OCI-LY3 (cell line): ENCODE measurements around the gene LUZP4.

Experiments
- H2AFZ ChIP-seq: fragments of 200-600, 300-600 bp; shearing (Covaris generic); 2 replicates; pipeline ENCODE4 v1.6.0; 2014; ENCODE audit warnings: antibody characterized with exemption, low read depth, low read length
- H3K27ac ChIP-seq: fragments of 200-600, 300-600 bp; sonication (generic); 2 replicates; pipeline ENCODE4 v1.5.1; 2014; ENCODE audit warnings: mild to moderate bottlenecking, low read length, moderate library complexity, mixed read lengths
- H3K27me3 ChIP-seq: fragments of 200-600, 300-600 bp; sonication (generic); 2 replicates; pipeline ENCODE4 v1.6.1; 2014; ENCODE audit warnings: low read depth, low read length, mixed read lengths
- H3K36me3 ChIP-seq: fragments of 200-600, 300-600 bp; sonication (generic); replicated peaks from 2 replicates; pipeline ENCODE3; 2014; ENCODE audit warnings: low read depth, low read length, mixed read lengths
- H3K4me1 ChIP-seq: fragments of 300-600, 200-600 bp; sonication (generic); 2 replicates; pipeline ENCODE4 v1.6.1; 2014; ENCODE audit warnings: low read length, mixed read lengths
- H3K4me2 ChIP-seq: fragments of 200-600, 300-600 bp; sonication (generic); 2 replicates; pipeline ENCODE4 v1.6.1; 2014; ENCODE audit warnings: low read length, mixed read lengths
- H3K4me3 ChIP-seq: fragments of 300-600, 200-600 bp; sonication (generic); 2 replicates; pipeline ENCODE4 v1.5.1; 2014; ENCODE audit warnings: antibody characterized with exemption, mild to moderate bottlenecking, low read length, moderate library complexity
- H3K79me2 ChIP-seq: fragments of 300-600, 200-600 bp; shearing (Covaris generic); 2 replicates; pipeline ENCODE4 v1.6.1; 2014; ENCODE audit warnings: mild to moderate bottlenecking, low read length, mixed read lengths
- H3K9ac ChIP-seq: fragments of 300-600, 200-600 bp; shearing (Covaris generic); 2 replicates; pipeline ENCODE4 v1.6.0; 2014; ENCODE audit warnings: mild to moderate bottlenecking, low read length, moderate library complexity
- H3K9me3 ChIP-seq: fragments of 200-600, 300-600 bp; shearing (Covaris generic); 2 replicates; pipeline ENCODE4 v1.6.1; 2014; ENCODE audit warnings: low read length, mixed read lengths; ENCODE audit not compliant: insufficient read depth
- H4K20me1 ChIP-seq: fragments of 200-600, 300-600 bp; sonication (generic); 2 replicates; pipeline ENCODE4 v1.6.1; 2016; ENCODE audit warnings: low read length, mixed read lengths; ENCODE audit not compliant: insufficient read depth
- EZH2phosphoT487 ChIP-seq: fragments of 200-600 bp; shearing (Covaris generic); IDR thresholded peaks from 2 replicates; pipeline ENCODE4 v1.6.1; 2018; ENCODE audit warnings: antibody characterized with exemption, mixed run types, low read depth
- TF ChIP-seq, protein P1 (sequence below): fragments of 200-600, 300-600 bp; sonication (generic); IDR thresholded peaks from 2 replicates; pipeline ENCODE4 v1.5.1; 2014; ENCODE audit warnings: antibody characterized with exemption, low read length, low read depth

LUZP4 gene

GRCh38 chrX:115259238-115259875, 30.2 kb upstream of the LUZP4 start:
- Histone ChIP-seq H3K79me2 (no peaks in the 10 kb centered on the region), H3K9ac (no peak overlapping the region), H3K4me3 (no peak overlapping the region), H3K27me3 (no peaks in the 10 kb centered on the region), H3K27ac (no peak overlapping the region), H3K36me3 (no peaks in the 10 kb centered on the region), H3K4me1 (no peaks in the 10 kb centered on the region), H2AFZ (no peak overlapping the region), H3K9me3 (no peaks in the 10 kb centered on the region), H4K20me1 (no peaks in the 10 kb centered on the region), H3K4me2 (no peak overlapping the region)
- TF ChIP-seq, protein P1, sequence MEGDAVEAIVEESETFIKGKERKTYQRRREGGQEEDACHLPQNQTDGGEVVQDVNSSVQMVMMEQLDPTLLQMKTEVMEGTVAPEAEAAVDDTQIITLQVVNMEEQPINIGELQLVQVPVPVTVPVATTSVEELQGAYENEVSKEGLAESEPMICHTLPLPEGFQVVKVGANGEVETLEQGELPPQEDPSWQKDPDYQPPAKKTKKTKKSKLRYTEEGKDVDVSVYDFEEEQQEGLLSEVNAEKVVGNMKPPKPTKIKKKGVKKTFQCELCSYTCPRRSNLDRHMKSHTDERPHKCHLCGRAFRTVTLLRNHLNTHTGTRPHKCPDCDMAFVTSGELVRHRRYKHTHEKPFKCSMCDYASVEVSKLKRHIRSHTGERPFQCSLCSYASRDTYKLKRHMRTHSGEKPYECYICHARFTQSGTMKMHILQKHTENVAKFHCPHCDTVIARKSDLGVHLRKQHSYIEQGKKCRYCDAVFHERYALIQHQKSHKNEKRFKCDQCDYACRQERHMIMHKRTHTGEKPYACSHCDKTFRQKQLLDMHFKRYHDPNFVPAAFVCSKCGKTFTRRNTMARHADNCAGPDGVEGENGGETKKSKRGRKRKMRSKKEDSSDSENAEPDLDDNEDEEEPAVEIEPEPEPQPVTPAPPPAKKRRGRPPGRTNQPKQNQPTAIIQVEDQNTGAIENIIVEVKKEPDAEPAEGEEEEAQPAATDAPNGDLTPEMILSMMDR: no peak
- TF ChIP-seq EZH2phosphoT487: no peak

- Histone ChIP-seq H3K4me1 (no peaks in the 10 kb centered on the region), H3K27me3 (no peaks in the 10 kb centered on the region), H4K20me1 (no peaks in the 10 kb centered on the region), H3K4me3 (no peak overlapping the region), H3K79me2 (no peaks in the 10 kb centered on the region), H3K36me3 (no peaks in the 10 kb centered on the region), H3K9me3 (no peaks in the 10 kb centered on the region), H3K4me2 (no peak overlapping the region), H3K9ac (no peak overlapping the region), H2AFZ (no peak overlapping the region), H3K27ac (no peak overlapping the region)
- TF ChIP-seq, protein P1: no peak
- no peak for TF ChIP-seq EZH2phosphoT487
These were observed 29.2 kb upstream of the LUZP4 start for GRCh38 chrX:115260330-115260729.

DNA sequence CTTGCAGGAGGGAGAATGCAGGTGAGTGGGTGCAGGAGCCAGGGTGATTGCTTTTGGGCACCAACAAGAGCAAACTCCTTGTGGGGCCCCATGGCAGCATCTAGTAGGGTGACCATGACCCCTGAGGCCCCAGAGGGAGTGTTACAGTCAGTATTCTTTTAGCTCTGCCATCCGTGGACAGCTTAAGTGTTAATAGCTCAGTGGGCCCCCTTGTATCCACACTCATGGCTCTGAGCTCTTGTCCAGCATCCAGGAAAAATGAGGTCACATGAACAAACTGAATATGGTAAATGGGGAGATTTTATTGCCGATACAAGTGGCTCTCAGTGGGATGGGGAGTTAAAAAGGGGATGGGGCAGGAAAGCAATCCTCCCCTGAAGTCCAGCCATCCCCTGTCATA, 28.4 kb upstream of the LUZP4 start:
- no peaks in the 10 kb centered on the region for H3K4me1 ChIP-seq

GRCh38 chrX:115264009-115264408, 25.5 kb upstream of the LUZP4 start:
- Histone ChIP-seq H3K27me3 (no peaks in the 10 kb centered on the region), H3K9ac (no peak overlapping the region)
- TF ChIP-seq, protein P1: no peak
- no peak for TF ChIP-seq EZH2phosphoT487

More for the DNA sequence above, 28.4 kb upstream of the LUZP4 start:
- no peak overlapping the region for H3K4me2 ChIP-seq
- H3K36me3 ChIP-seq: no peaks in the 10 kb centered on the region
- no peak for TF ChIP-seq EZH2phosphoT487
- TF ChIP-seq, protein P1: no peak
- H2AFZ ChIP-seq: no peak overlapping the region
- H3K27me3 ChIP-seq: no peaks in the 10 kb centered on the region
- no peak overlapping the region for H3K27ac ChIP-seq
- no peak overlapping the region for H3K9ac ChIP-seq
- no peaks in the 10 kb centered on the region for H3K79me2 ChIP-seq
- no peak overlapping the region for H3K4me3 ChIP-seq
- no peaks in the 10 kb centered on the region for H4K20me1 ChIP-seq
- H3K9me3 ChIP-seq: no peaks in the 10 kb centered on the region

More at GRCh38 chrX:115264009-115264408, 25.5 kb upstream of the LUZP4 start:
- no peak overlapping the region for H3K4me2 ChIP-seq
- no peak overlapping the region for H2AFZ ChIP-seq
- no peak overlapping the region for H3K4me3 ChIP-seq
- no peak overlapping the region for H3K27ac ChIP-seq
- H3K4me1 ChIP-seq: no peaks in the 10 kb centered on the region
- no peaks in the 10 kb centered on the region for H4K20me1 ChIP-seq
- H3K9me3 ChIP-seq: no peaks in the 10 kb centered on the region
- no peaks in the 10 kb centered on the region for H3K36me3 ChIP-seq
- H3K79me2 ChIP-seq: no peaks in the 10 kb centered on the region
